HepG2 (cell line): ENCODE results near the gene SNRPD2. TPM values are rescaled to one million over a fixed set of nuclear protein-coding genes. Genes with fewer than 3 reads are reported as not detected.

Source experiments
- ATAC-seq: fragments of 200-7000 bp; cut with Tn5 transposase; 3 replicates; pipeline ENCODE4 v1.9.1; 2020; ENCODE audit warnings: mild to moderate bottlenecking, moderate library complexity
- BruUV-seq: library from RNA; stranded (reverse); fragments of 400-500 nt; replicated peaks from 2 replicates; lab custom pipeline; 2021; lab: Mats Ljungman, UMichigan
- CTCF ChIA-PET: fragments of 300-600 bp; formaldehyde crosslinking; extraction: SDS; loops from one replicate; lab custom pipeline; 2021; ENCODE audit warnings: low total read pairs, inconsistent platforms, low intra/inter-chr PET ratio; lab: Yijun Ruan, JAX
- POLR2A ChIA-PET: fragments of 350-600 bp; sonication (Branson Sonifier 250); formaldehyde crosslinking; loops from one replicate; lab custom pipeline; 2020; ENCODE audit warnings: antibody characterized with exemption, inconsistent platforms; lab: Yijun Ruan, JAX
- DNase-seq: peaks from one replicate; pipeline ENCODE4 v3.0.0-alpha.2; 2015; ENCODE audit warnings: low spot score
- FAIRE-seq: peaks from 3 replicates; lab custom pipeline; 2011; peaks lifted over from hg19 to GRCh38; lab: Jason Lieb, UNC
- H2AFZ ChIP-seq: one replicate; pipeline ENCODE4 v1.6.1; 2011; ENCODE audit warnings: low read length, inconsistent platforms
- H3K27ac ChIP-seq: fragments of 300-600 bp; 3 replicates; pipeline ENCODE4 v1.8.0; 2011; ENCODE audit warnings: mixed run types, mild to moderate bottlenecking, mixed read lengths, low read length, inconsistent platforms; ENCODE audit not compliant: insufficient read depth; ENCODE audit errors: extremely low read length
- H3K27me3 ChIP-seq, 2 experiments: fragments of 200-600 bp in 1 of 2; 2 replicates in 1 of 2; 3 replicates in 1 of 2; pipeline versions ENCODE4 v1.6.0 to v1.8.0; 2011; ENCODE audit warnings: low read length in 2 of 2, mild to moderate bottlenecking in 2 of 2, moderate library complexity in 2 of 2, inconsistent platforms in 1 of 2; ENCODE audit not compliant: insufficient read depth in 2 of 2, control insufficient read depth in 1 of 2
- H3K36me3 ChIP-seq, 2 experiments: fragments of 200-600 bp in 1 of 2; replicated peaks in 1 of 2; 2 replicates in 1 of 2; 3 replicates in 1 of 2; pipeline versions ENCODE4 v1.5.1 to v1.8.0; 2011; ENCODE audit warnings: low read length in 2 of 2, inconsistent platforms in 1 of 2; ENCODE audit not compliant: insufficient read depth in 2 of 2, control insufficient read depth in 1 of 2
- H3K4me1 ChIP-seq: 2 replicates; pipeline ENCODE4 v1.5.1; 2012; ENCODE audit warnings: low read length, inconsistent platforms; ENCODE audit not compliant: insufficient read depth
- H3K4me2 ChIP-seq: 2 replicates; pipeline ENCODE4 v1.6.0; 2011; ENCODE audit warnings: low read depth, low read length, inconsistent platforms
- H3K4me3 ChIP-seq, 3 experiments: fragments of 200-600 bp in 1 of 3; sonication (generic), shearing (Covaris generic) in 1 of 3; replicated peaks in 1 of 3; 2 replicates each; pipeline ENCODE4 v1.5.1; 2011 to 2016; ENCODE audit warnings: low read length in 3 of 3, inconsistent platforms in 2 of 3, low read depth in 2 of 3, mild to moderate bottlenecking in 2 of 3, control low read depth in 1 of 3, mixed read lengths in 1 of 3; ENCODE audit not compliant: insufficient read depth in 1 of 3
- H3K79me2 ChIP-seq: one replicate; pipeline ENCODE4 v1.6.1; 2011; ENCODE audit warnings: low read length, inconsistent platforms; ENCODE audit not compliant: insufficient read depth
- H3K9ac ChIP-seq: 2 replicates; pipeline ENCODE4 v1.6.0; 2011; ENCODE audit warnings: mild to moderate bottlenecking, low read depth, low read length, inconsistent platforms; ENCODE audit not compliant: insufficient read depth
- H3K9me3 ChIP-seq: 2 replicates; pipeline ENCODE4 v1.5.1; 2012; ENCODE audit warnings: mild to moderate bottlenecking, low read length
- H4K20me1 ChIP-seq: 2 replicates; pipeline ENCODE4 v1.6.0; 2011; ENCODE audit warnings: inconsistent platforms, mild to moderate bottlenecking, low read length, moderate library complexity; ENCODE audit not compliant: insufficient read depth
- E2F5 ChIP-seq: sonication (generic); formaldehyde crosslinking; conservative IDR thresholded peaks from 2 replicates; pipeline ENCODE4 v1.4.0; 2020; ENCODE audit warnings: missing genetic modification reagents
- FOXA1 ChIP-seq, 2 experiments: fragments of 450-650 bp in 1 of 2; sonication (generic) in 1 of 2; formaldehyde crosslinking in 1 of 2; IDR thresholded peaks; 2 replicates each; pipeline versions ENCODE4 v1.4.0 to v1.6.1; 2016 to 2020; ENCODE audit warnings: missing genetic modification reagents in 1 of 2
- FUBP1 ChIP-seq: sonication (generic); formaldehyde crosslinking; IDR thresholded peaks from 2 replicates; pipeline ENCODE4 v1.5.1; 2020; ENCODE audit warnings: missing genetic modification reagents, mild to moderate bottlenecking, borderline replicate concordance
- GLMP ChIP-seq: sonication (generic); formaldehyde crosslinking; IDR thresholded peaks from 2 replicates; pipeline ENCODE4 v1.9.0; 2021; ENCODE audit warnings: missing genetic modification reagents, mild to moderate bottlenecking, borderline replicate concordance
- GPBP1L1 ChIP-seq: sonication (generic); formaldehyde crosslinking; IDR thresholded peaks from 2 replicates; pipeline ENCODE4 v1.5.0; 2020; ENCODE audit warnings: mild to moderate bottlenecking, missing genetic modification reagents
- HMGXB3 ChIP-seq: sonication (generic); formaldehyde crosslinking; IDR thresholded peaks from 2 replicates; pipeline ENCODE4 v1.4.0; 2020; ENCODE audit warnings: missing genetic modification reagents, borderline replicate concordance
- RFX1 ChIP-seq: fragments of 450-650 bp; IDR thresholded peaks from 2 replicates; pipeline ENCODE4 v1.6.1; 2017
- ZBTB37 ChIP-seq: sonication (generic); formaldehyde crosslinking; IDR thresholded peaks from 2 replicates; pipeline ENCODE4 v1.4.0; 2020; ENCODE audit warnings: mild to moderate bottlenecking, missing genetic modification reagents
- ZFYVE20 ChIP-seq: sonication (generic); formaldehyde crosslinking; IDR thresholded peaks from 2 replicates; pipeline ENCODE4 v1.8.0; 2023; ENCODE audit warnings: low read depth, mild to moderate bottlenecking, moderate library complexity, missing genetic modification reagents, borderline replicate concordance
- ZNF562 ChIP-seq: sonication (generic); formaldehyde crosslinking; IDR thresholded peaks from 2 replicates; pipeline ENCODE4 v1.8.0; 2022; ENCODE audit warnings: missing genetic modification reagents, borderline replicate concordance
- ZNF841 ChIP-seq: sonication (generic); formaldehyde crosslinking; IDR thresholded peaks from 2 replicates; pipeline ENCODE4 v1.8.1; 2023; ENCODE audit warnings: missing genetic modification reagents, borderline replicate concordance
- ZSCAN20 ChIP-seq: sonication (generic); formaldehyde crosslinking; IDR thresholded peaks from 2 replicates; pipeline ENCODE4 v1.4.0; 2020; ENCODE audit warnings: missing genetic modification reagents, mild to moderate bottlenecking, borderline replicate concordance
- WGBS: methylation state at CpG from one replicate; pipeline ENCODE4 v1.1.6; 2017; ENCODE audit warnings: low lambda C conversion rate; 5-methylcytosine and 5-hydroxymethylcytosine counted together
- in situ Hi-C: cut with HindIII; loops from 2 replicates; pipeline ENCODE4 v1.10.0; 2017; ENCODE audit warnings: low pct_unique_long_range_greater_than_20kb; ENCODE audit not compliant: extremely low pct_ligation_motif_present
- intact Hi-C: fragments of 100-400 bp; cut with micrococcal nuclease; formaldehyde crosslinking; loops from one replicate; pipeline ENCODE4 v1.10.0; 2022; ENCODE audit not compliant: unreplicated experiment
- polyA plus RNA-seq, 8 experiments: library from polyadenylated mRNA; depleted of rRNA in 3 of 8; stranded (reverse) in 7 of 8; unstranded in 1 of 8; fragments of >200 nt; fragmentation: Illumina TruSeq in 4 of 8; extraction: Trizol in 4 of 8; gene quantifications; 2 replicates each; pipeline versions ENCODE4 v1.2.1 to v1.2.3, GENCODE V29; 2011 to 2016; ENCODE audit warnings: low read depth in 4 of 8, missing spikeins in 1 of 8, mixed read lengths in 1 of 8; ENCODE audit not compliant: insufficient read depth in 1 of 8
- total RNA-seq, 5 experiments: library from RNA; depleted of rRNA; stranded (reverse); fragments of >200 nt; fragmentation: Illumina TruSeq; extraction: Trizol; gene quantifications; 2 replicates each; pipeline ENCODE4 v1.2.3, GENCODE V29; 2016; ENCODE audit warnings: low read depth in 1 of 5

Gene SNRPD2
- total and polyA plus RNA-seq, 2 of the 13 experiments (the other 11 are each of a cell fraction or from before 2014, with no cell fraction given) = 299 to 485 TPM

- H3K4me1 ChIP-seq = peaks cover 21% of the 10 kb centered on the region
- H3K9ac ChIP-seq = no peak overlapping the region
- H2AFZ ChIP-seq = no peak overlapping the region
- H3K27me3 ChIP-seq = no peaks in the 10 kb centered on the region
- intact Hi-C loops = no loop called here
- peaks cover 6 to 25% of the 10 kb centered on the region in 2 experiments; a peak in 4 of 5 replicates for H3K36me3 ChIP-seq
- in situ Hi-C loops = no loop called here
- ChIA-PET POLR2A (interaction anchor here (1.2 kb wide), 1 partner anchor 10 kb away, joined by 10 read pairs; the partner anchor contains the start of genes QPCTL and SNRPD2), CTCF (interaction anchor here (0.7 kb wide), 1 partner anchor 9 kb away, joined by 4 read pairs; the partner anchor contains the start of gene SNRPD2)
- no peaks in the 10 kb centered on the region for H3K9me3 ChIP-seq
- no TSS peak for BruUV-seq
- WGBS = 91% methylated on average over 5 of the region's 5 CpGs
- no peaks in the 10 kb centered on the region for H4K20me1 ChIP-seq
- no peak overlapping the region for H3K27ac ChIP-seq
- H3K4me3 ChIP-seq = no peak overlapping the region
- FAIRE-seq = no peak
- DNase-seq = no peak
- no peak for ATAC-seq
- H3K4me2 ChIP-seq = no peak overlapping the region
- H3K79me2 ChIP-seq = no peaks in the 10 kb centered on the region
- TF ChIP-seq ZBTB37 (CRISPR knock-in tag) = no peak
- TF ChIP-seq HMGXB3 = no peak
- no peak for TF ChIP-seq ZNF562 (CRISPR knock-in tag)
- TF ChIP-seq FUBP1 = no peak
- TF ChIP-seq ZNF841 (CRISPR knock-in tag) = no peak
- TF ChIP-seq E2F5 (CRISPR knock-in tag) = no peak
- no peak for TF ChIP-seq ZFYVE20
- no peak for TF ChIP-seq GPBP1L1
- no peak for TF ChIP-seq FOXA1 (IDR thresholded peaks at IDR 0.05)
- no peak for TF ChIP-seq FOXA1 (CRISPR knock-in tag; IDR thresholded peaks at IDR 0.05)
- TF ChIP-seq RFX1 = no peak
- no peak for TF ChIP-seq ZSCAN20 (CRISPR knock-in tag)
- TF ChIP-seq GLMP = no peak
Observed at GRCh38 chr19:45682908-45683307, 8.8 kb downstream of the SNRPD2 start.
